NCI-H2196 treated with DMSO at 0.1 percent for 48 hours (cell line): ENCODE data around the gene CCNF.

ENCODE experiments used
- DNase-seq: peaks from one replicate; lab custom pipeline; 2025; ENCODE audit not compliant: unreplicated experiment; lab: John Stamatoyannopoulos, UW

CCNF gene

DNA sequence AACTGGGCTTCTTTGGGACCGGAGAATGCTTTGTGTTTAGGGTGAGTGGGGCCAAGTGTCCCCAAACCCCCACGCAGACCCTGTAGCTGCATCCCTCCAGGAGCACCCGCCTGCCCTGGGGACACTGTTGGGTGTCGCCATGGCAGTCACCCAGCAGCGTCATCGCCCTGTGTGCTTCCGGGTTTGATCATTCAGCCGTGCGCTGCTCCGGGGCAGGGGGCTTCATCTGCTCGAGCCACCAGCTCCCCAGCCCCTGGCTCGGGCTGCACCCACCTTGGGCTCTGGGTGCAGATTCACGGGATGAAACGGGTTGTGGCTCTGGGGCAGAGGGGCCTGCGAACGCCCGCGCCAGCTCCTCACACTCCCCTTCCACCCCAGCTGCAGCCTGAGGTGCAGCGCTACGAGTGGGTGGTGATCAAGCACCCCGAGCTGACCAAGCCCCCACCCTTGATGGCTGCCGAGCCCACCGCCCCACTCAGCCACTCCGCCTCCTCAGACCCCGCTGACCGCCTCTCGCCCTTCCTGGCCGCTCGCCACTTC lies 70.7 kb downstream of the CCNF start:
- no peak for DNase-seq

DNA sequence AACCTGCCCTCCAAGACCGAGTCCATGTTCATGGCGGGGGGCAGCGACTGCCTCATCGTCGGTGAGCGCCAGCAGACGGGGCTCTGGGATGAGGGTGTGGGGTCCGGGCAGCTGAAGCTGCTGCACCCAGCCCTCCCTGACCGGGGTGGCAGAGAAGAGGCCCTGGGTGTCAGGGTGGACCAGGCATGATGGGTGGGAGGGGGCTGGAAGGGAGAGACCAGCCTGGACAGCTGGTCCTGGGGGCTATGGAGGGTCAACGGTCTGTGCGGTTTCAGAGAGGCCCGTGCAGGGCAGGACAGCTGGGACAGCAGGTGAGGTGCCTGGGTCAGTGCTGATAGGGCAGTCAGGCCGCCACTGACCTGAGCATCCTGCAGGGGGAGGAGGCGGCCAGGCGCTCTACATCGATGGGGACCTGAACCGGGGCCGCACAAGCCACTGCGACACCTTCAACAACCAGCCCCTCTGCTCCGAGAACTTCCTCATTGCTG lies 71.2 kb downstream of the CCNF start:
- no peak for DNase-seq

DNA sequence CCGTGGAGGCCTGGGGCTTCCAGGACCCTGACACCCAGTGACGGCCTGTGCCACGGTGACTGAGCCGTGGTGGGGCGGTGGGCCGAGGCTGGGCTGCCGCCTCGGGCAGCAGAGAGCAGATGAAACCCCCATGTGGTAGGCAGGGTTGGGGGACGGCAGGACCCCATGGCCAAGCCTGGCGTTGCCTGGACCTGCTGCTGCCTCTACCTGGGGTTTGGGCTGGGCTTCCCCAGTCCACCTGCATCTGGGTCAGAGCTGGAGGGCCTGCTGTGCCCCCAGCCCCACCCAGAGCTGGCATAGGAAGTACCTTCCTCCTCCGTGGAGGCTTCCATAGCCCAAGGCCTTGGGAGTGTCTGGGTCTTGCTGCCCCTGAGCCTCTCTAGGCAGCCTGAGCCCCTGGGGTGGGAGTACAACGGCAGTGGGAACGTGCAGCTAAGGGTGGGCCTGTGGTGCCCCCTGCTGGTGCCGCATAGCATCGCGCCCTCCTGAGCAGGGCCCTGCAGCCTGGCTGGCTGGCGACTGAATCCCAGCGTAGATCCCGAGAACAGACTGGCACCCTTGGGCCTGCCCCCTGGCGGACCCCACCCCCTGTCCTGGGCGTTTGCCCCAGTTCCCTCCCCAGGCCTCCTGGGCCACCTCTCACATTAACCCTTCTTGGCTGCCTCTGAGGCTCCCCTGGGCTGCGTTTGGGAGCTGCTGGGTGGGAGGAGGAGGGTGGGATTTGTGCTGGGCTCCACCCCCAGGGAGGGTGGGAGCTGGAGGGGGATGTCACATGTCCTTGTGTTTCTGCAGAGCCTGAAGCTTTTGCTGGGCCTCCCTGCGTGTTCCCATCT lies 71.9 kb downstream of the CCNF start:
- peak; percentile 75 for DNase-seq

DNA sequence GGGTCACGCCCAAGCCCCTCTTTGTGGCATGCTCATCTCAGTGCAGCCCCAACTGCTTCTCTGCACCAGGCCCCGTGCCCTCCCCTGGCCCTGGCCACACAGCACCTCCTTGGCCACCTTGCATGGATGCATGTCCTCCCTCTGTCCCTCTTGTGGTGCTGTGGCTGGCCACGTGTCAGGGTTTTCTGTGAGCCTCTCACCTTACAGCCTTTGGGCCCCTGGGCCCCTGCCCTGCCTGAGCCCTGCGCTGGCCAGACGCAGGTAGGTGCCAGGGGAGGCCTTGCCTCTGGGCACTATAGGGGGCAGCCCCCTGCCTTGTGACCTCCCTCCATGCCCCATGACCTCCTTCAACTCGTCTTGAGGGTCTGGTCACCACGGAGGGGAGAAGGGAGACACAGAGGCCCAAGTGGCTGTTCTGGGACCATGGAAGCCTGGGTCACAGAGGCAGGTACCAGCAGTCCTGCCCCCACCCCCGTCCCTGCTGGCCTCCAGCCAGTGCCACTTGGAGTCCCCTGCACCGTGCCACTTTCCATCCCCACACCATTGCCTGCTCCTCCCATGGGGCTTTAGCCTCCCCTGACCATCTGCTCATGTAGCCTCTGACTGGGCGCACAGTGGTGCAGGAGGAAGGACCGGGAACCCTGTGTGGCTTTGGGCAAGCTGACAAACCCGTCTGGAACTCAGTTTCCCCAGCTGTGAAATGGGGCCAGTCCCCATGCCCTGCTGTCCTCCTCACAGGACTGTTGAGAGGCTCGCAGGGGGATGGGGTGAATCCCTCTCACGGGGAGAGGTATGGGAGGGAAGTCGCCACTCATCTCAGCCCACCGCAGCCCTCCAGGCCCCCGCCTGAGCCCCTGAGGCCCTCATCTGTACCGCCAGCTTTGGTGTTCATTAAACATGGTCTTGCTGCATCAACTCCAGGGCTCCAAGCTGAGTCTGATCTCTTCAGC lies 73.0 kb downstream of the CCNF start:
- no peak for DNase-seq

DNA sequence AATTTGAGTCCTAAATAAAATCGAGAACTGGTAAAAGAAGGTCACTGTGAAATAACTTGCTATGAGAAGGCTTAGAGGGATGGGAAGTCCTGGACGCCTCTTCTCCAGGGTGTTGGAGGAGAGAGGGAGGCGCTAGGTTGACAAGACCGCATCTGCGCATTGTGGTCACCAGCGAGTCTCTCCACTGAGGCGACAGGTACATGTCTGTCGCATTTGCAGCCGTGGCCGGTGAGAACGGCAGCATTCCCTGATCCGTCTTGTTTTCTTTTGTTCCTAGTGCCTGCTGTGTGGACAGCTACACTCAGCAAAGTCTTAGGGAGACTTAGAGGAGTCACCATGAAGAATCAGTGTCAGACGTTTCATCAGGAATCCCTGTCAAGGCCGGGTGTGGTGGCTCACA lies 76.4 kb downstream of the CCNF start:
- DNase-seq, result no peak

DNA sequence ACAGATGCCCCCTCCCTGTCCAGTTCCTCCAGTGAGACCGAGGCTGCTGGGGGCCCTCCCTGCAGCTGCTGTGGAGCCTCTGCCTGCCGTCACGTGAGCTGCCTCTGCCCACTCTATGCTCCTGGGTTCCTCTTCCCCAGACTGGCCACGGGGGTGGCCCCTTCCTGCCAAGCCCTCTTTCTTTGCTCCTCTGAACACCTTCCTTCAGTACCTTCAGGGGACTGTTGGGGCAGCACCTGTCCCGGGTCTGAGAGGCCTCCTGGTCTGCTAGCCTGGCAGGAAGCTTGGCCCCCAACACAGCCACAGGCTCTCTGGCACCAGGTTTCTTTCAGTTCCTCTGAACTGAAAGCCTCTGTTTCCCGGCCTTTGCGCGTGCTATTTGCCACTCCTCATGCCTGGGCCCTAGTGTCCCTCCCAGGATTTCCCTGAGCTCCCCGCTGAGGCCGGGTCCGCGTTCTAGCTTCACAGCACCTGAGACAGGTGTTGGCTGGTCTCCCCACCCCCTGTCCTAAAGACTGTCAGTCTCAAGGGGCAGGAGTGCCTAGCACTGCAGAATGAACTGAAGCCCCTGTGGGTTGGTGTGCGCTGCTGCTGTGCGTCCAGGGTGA lies 77.9 kb downstream of the CCNF start:
- DNase-seq, result no peak

DNA sequence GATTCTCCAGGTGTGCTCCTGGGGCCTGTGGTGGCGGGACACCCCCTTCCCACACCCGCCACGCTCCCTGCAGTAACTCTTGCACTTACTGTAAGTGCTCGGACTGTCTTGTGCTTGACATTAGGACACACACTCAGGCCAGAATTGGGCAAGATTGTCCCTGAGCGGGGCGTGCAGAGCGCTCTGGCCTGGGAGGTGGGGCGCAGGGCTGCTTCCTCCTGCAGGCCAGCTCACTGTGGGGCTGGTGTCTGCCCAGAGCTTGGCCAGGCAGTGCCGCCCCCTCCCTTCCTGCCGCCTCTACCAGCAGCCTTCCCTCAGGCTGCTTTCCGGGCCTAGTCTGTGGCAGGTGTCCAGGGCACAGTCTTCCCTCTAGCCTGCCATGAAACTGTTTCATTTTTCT lies 78.4 kb downstream of the CCNF start:
- no peak for DNase-seq
